ENCODE results near the gene SPATA13. TPM values are rescaled to one million over a fixed set of nuclear protein-coding genes. Genes with fewer than 3 reads are reported as not detected.

Gene SPATA13
- total RNA-seq, 1 experiment from 2014 or later = 21.4 TPM

DNA sequence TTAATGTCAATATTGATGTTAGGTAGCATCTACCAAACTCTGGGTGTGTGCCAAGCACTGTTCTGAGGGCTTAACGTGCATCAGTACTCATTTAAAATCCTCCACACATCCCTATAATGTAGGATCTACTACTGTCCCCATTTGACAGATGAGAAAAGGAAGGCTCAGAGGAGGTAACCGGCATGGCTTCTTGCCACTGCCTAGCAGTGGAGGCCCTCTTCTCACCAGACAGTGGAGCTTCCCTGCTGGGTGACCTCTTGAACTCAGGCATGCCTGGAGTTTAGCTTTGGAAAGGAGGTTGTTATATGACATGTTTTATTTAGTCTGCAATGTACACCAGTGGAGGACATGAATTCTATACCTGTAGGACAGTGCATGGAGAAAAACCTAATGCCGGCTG lies 2.1 kb downstream of the SPATA13 start:
- H2AFZ ChIP-seq (ENCODE audit: low read depth, low read length, poor library complexity, severe bottlenecking) = no peak overlapping the region
- BruUV-seq (replicated peaks) = no TSS peak
- no peak for ATAC-seq
- ChIA-PET RAD21 (ENCODE audit: low non-redundant PET in 1 of 2, low total read pairs in 2 of 2, uncharacterized antibody in 2 of 2, unreplicated experiment in 2 of 2) (no interaction called here), POLR2A (no interaction called here), CTCF (interaction anchor here (1.1 kb wide), 1 partner anchor 109 kb away, joined by 3 read pairs; no protein-coding TSS in a partner anchor)
- H3K27me3 ChIP-seq (ENCODE audit: insufficient read depth, low read length) = no peaks in the 10 kb centered on the region
- H3K27ac ChIP-seq (ENCODE audit: low read depth, low read length) = no peak overlapping the region
- H4K20me1 ChIP-seq (ENCODE audit: insufficient read depth) = no peaks in the 10 kb centered on the region
- TF ChIP-seq CTCF (IDR thresholded peaks at IDR 0.05 in 2 of 3, conservative IDR thresholded peaks at IDR 0.05 in 1 of 3; ENCODE audit: borderline replicate concordance in 1 of 3, insufficient read depth in 1 of 3, low read depth in 2 of 3, low read length in 2 of 3) = no peak
- TF ChIP-seq SRF (IDR thresholded peaks at IDR 0.05; ENCODE audit: low read depth) = no peak
- peaks cover 67% of the 10 kb centered on the region for H3K79me2 ChIP-seq (ENCODE audit: insufficient read depth, low read length)
- H3K9me2 ChIP-seq (ENCODE audit: insufficient read depth) = no peaks in the 10 kb centered on the region
- peak overlapping the region; percentile 98; the same call in 1 of the 2 replicates for H3K4me2 ChIP-seq (ENCODE audit: low read length)
- intact Hi-C loops (cut with micrococcal nuclease) = no loop called here
- no peaks in the 10 kb centered on the region for H3K9me3 ChIP-seq (ENCODE audit: control insufficient read depth in 1 of 2, insufficient read depth in 1 of 2, low read depth in 1 of 2, low read length in 2 of 2)
- peaks cover 0 to 15% of the 10 kb centered on the region in 2 experiments; a peak in 3 of 4 replicates for H3K36me3 ChIP-seq (ENCODE audit: control insufficient read depth in 1 of 2, insufficient read depth in 2 of 2, low read length in 2 of 2)
- 0 out of 2 replicates have a peak overlapping the region, but pooled peaks have one; percentile 92 for H3K9ac ChIP-seq (ENCODE audit: low read length)
- peaks cover 23 to 24% of the 10 kb centered on the region in 2 experiments for H3K4me1 ChIP-seq (ENCODE audit: control insufficient read depth in 1 of 2, insufficient read depth in 2 of 2, low read length in 2 of 2)
- no peak for DNase-seq (ENCODE audit: low read depth, low spot score)
- H3K4me3 ChIP-seq (replicated peaks in 1 of 2; ENCODE audit: low read depth in 1 of 2, low read length in 2 of 2) = no peak overlapping the region

GRCh38 chr13:24165746-24166145 lies 5.2 kb downstream of the SPATA13 start:
- CTCF ChIA-PET = no interaction called here
- peaks cover 94% of the 10 kb centered on the region for H3K79me2 ChIP-seq (ENCODE audit: insufficient read depth, low read length)
- no peak overlapping the region for H3K4me3 ChIP-seq (replicated peaks in 1 of 2; ENCODE audit: low read depth in 1 of 2, low read length in 2 of 2)
- POLR2A ChIA-PET = no interaction called here
- no peak for DNase-seq (ENCODE audit: low read depth, low spot score)
- no peaks in the 10 kb centered on the region for H3K9me3 ChIP-seq (ENCODE audit: control insufficient read depth in 1 of 2, insufficient read depth in 1 of 2, low read depth in 1 of 2, low read length in 2 of 2)
- H3K27ac ChIP-seq (ENCODE audit: low read depth, low read length) = no peak overlapping the region
- intact Hi-C loops (cut with micrococcal nuclease) = no loop called here
- peaks cover 0 to 15% of the 10 kb centered on the region in 2 experiments; a peak in 3 of 4 replicates for H3K36me3 ChIP-seq (ENCODE audit: control insufficient read depth in 1 of 2, insufficient read depth in 2 of 2, low read length in 2 of 2)
- H2AFZ ChIP-seq (ENCODE audit: low read depth, low read length, poor library complexity, severe bottlenecking) = no peak overlapping the region
- no peak overlapping the region for H3K4me2 ChIP-seq (ENCODE audit: low read length)
- no peaks in the 10 kb centered on the region for H4K20me1 ChIP-seq (ENCODE audit: insufficient read depth)
- no peaks in the 10 kb centered on the region for H3K9me2 ChIP-seq (ENCODE audit: insufficient read depth)
- H3K9ac ChIP-seq (ENCODE audit: low read length) = no peak overlapping the region
- TF ChIP-seq, protein P1, sequence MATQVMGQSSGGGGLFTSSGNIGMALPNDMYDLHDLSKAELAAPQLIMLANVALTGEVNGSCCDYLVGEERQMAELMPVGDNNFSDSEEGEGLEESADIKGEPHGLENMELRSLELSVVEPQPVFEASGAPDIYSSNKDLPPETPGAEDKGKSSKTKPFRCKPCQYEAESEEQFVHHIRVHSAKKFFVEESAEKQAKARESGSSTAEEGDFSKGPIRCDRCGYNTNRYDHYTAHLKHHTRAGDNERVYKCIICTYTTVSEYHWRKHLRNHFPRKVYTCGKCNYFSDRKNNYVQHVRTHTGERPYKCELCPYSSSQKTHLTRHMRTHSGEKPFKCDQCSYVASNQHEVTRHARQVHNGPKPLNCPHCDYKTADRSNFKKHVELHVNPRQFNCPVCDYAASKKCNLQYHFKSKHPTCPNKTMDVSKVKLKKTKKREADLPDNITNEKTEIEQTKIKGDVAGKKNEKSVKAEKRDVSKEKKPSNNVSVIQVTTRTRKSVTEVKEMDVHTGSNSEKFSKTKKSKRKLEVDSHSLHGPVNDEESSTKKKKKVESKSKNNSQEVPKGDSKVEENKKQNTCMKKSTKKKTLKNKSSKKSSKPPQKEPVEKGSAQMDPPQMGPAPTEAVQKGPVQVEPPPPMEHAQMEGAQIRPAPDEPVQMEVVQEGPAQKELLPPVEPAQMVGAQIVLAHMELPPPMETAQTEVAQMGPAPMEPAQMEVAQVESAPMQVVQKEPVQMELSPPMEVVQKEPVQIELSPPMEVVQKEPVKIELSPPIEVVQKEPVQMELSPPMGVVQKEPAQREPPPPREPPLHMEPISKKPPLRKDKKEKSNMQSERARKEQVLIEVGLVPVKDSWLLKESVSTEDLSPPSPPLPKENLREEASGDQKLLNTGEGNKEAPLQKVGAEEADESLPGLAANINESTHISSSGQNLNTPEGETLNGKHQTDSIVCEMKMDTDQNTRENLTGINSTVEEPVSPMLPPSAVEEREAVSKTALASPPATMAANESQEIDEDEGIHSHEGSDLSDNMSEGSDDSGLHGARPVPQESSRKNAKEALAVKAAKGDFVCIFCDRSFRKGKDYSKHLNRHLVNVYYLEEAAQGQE (IDR thresholded peaks at IDR 0.05; ENCODE audit: low read depth) = no peak
- no peak for TF ChIP-seq EZH2phosphoT487 (IDR thresholded peaks at IDR 0.05; ENCODE audit: borderline replicate concordance)
- no peak for TF ChIP-seq ZNF274 (IDR thresholded peaks at IDR 0.05; ENCODE audit: low read depth, low read length)
- TF ChIP-seq CEBPB (IDR thresholded peaks at IDR 0.05; ENCODE audit: low read depth) = no peak
- TF ChIP-seq, protein P2, sequence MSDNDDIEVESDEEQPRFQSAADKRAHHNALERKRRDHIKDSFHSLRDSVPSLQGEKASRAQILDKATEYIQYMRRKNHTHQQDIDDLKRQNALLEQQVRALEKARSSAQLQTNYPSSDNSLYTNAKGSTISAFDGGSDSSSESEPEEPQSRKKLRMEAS (IDR thresholded peaks at IDR 0.05) = no peak
- no peak for TF ChIP-seq EGR1 (IDR thresholded peaks at IDR 0.05; ENCODE audit: low read depth)
- no peak for TF ChIP-seq FOSL1 (IDR thresholded peaks at IDR 0.05; ENCODE audit: low read depth)
- TF ChIP-seq POLR2AphosphoS5 (IDR thresholded peaks at IDR 0.05; ENCODE audit: low read depth, low read length) = no peak
- no peak for TF ChIP-seq TCF7L2 (IDR thresholded peaks at IDR 0.05; ENCODE audit: borderline replicate concordance, extremely low read depth, insufficient read depth, insufficient read length)
- no peak for TF ChIP-seq YY1 (IDR thresholded peaks at IDR 0.05; ENCODE audit: extremely low read depth, insufficient replicate concordance, low read depth, low read length)
- TF ChIP-seq ZFX (IDR thresholded peaks at IDR 0.05) = no peak
- TF ChIP-seq CBX3 (IDR thresholded peaks at IDR 0.05; ENCODE audit: low read depth) = no peak
- BruUV-seq (replicated peaks) = no TSS peak
- RAD21 ChIA-PET (ENCODE audit: low non-redundant PET in 1 of 2, low total read pairs in 2 of 2, uncharacterized antibody in 2 of 2, unreplicated experiment in 2 of 2) = no interaction called here
- no peak for ATAC-seq
- H3K4me1 ChIP-seq (ENCODE audit: control insufficient read depth in 1 of 2, insufficient read depth in 2 of 2, low read length in 2 of 2) = peaks cover 14 to 15% of the 10 kb centered on the region in 2 experiments; a peak in 3 of 4 replicates
- H3K27me3 ChIP-seq (ENCODE audit: insufficient read depth, low read length) = no peaks in the 10 kb centered on the region

Measured in HCT116 (cell line).